NB4 (cell line): ENCODE results near the gene KLC1.

ENCODE experiments used
- CTCF ChIP-seq: IDR thresholded peaks from one replicate; pipeline ENCODE4 v1.5.1; 2012; ENCODE audit warnings: low read depth, low read length
- MAX ChIP-seq: IDR thresholded peaks from 2 replicates; pipeline ENCODE4 v1.6.1; 2011; ENCODE audit warnings: low read depth, low read length

GRCh38 chr14:103703433-103704385, 74.7 kb downstream of the KLC1 start:
- no peak for TF ChIP-seq CTCF
- no peak for TF ChIP-seq MAX
